GM23248 (cell line): ENCODE results near the gene CASQ1. TPM values are rescaled to one million over a fixed set of nuclear protein-coding genes. Genes with fewer than 3 reads are reported as not detected.

Experiments used
- DNase-seq: peaks from one replicate; pipeline ENCODE4 v3.0.0-alpha.2; 2015
- H2AFZ ChIP-seq: fragments of 200-600 bp; sonication (generic); 2 replicates; pipeline ENCODE4 v1.6.1; 2016; ENCODE audit warnings: antibody characterized with exemption
- H3F3A ChIP-seq: fragments of 200-600 bp; sonication (generic); 2 replicates; pipeline ENCODE4 v1.6.1; 2016; ENCODE audit warnings: mild to moderate bottlenecking, antibody characterized with exemption, mixed run types; ENCODE audit not compliant: insufficient read depth
- H3K27ac ChIP-seq: fragments of 200-600 bp; sonication (generic); 2 replicates; pipeline ENCODE4 v1.5.1; 2016; ENCODE audit warnings: mild to moderate bottlenecking
- H3K27me3 ChIP-seq: fragments of 200-600 bp; sonication (generic); replicated peaks from 2 replicates; pipeline ENCODE4 v1.6.1; 2016; ENCODE audit warnings: mild to moderate bottlenecking; ENCODE audit not compliant: insufficient read depth
- H3K36me3 ChIP-seq: fragments of 200-600 bp; sonication (generic); 2 replicates; pipeline ENCODE4 v1.6.1; 2016; ENCODE audit warnings: low read depth, mild to moderate bottlenecking
- H3K4me1 ChIP-seq: fragments of 200-600 bp; sonication (generic); 2 replicates; pipeline ENCODE4 v1.6.1; 2016; ENCODE audit warnings: mild to moderate bottlenecking; ENCODE audit not compliant: insufficient read depth
- H3K4me2 ChIP-seq: fragments of 200-600 bp; sonication (generic); one replicate; pipeline ENCODE4 v1.6.1; 2016; ENCODE audit warnings: mild to moderate bottlenecking; ENCODE audit not compliant: unreplicated experiment
- H3K4me3 ChIP-seq: fragments of 200-600 bp; sonication (generic); 2 replicates; pipeline ENCODE4 v1.5.1; 2016; ENCODE audit warnings: mild to moderate bottlenecking
- H3K79me2 ChIP-seq: fragments of 200-600 bp; sonication (generic); 2 replicates; pipeline ENCODE4 v1.6.1; 2016; ENCODE audit warnings: mild to moderate bottlenecking; ENCODE audit not compliant: insufficient read depth
- H3K9ac ChIP-seq: fragments of 200-600 bp; sonication (generic); 2 replicates; pipeline ENCODE4 v1.6.1; 2016; ENCODE audit warnings: mild to moderate bottlenecking
- H3K9me2 ChIP-seq: fragments of 200-600 bp; sonication (generic); 2 replicates; pipeline ENCODE4 v1.6.1; 2016; ENCODE audit warnings: mixed run types, mild to moderate bottlenecking, moderate library complexity; ENCODE audit not compliant: insufficient read depth
- H3K9me3 ChIP-seq: fragments of 200-600 bp; sonication (generic); one replicate; pipeline ENCODE4 v1.6.1; 2017; ENCODE audit warnings: low read depth
- H4K20me1 ChIP-seq: fragments of 200-600 bp; sonication (generic); 2 replicates; pipeline ENCODE4 v1.6.0; 2016; ENCODE audit not compliant: insufficient read depth
- EZH2 ChIP-seq: fragments of 200-600 bp; sonication (generic); IDR thresholded peaks from 2 replicates; pipeline ENCODE4 v1.6.1; 2018; ENCODE audit warnings: antibody characterized with exemption, mild to moderate bottlenecking; ENCODE audit not compliant: insufficient read depth, poor library complexity, severe bottlenecking
- EZH2phosphoT487 ChIP-seq: fragments of 200-600 bp; sonication (generic); IDR thresholded peaks from 2 replicates; pipeline ENCODE4 v1.6.1; 2018; ENCODE audit warnings: antibody characterized with exemption, moderate library complexity, mild to moderate bottlenecking, low read depth; ENCODE audit not compliant: insufficient read depth
- WGBS, 2 experiments: methylation state at CpG; one replicate each; pipeline ENCODE4 v1.1.6; 2015 to 2017; ENCODE audit warnings: low lambda C conversion rate in 2 of 2, low coverage in 1 of 2; ENCODE audit errors: missing lambda C conversion rate in 2 of 2; 5-methylcytosine and 5-hydroxymethylcytosine counted together
- in situ Hi-C: fragments of 300-500 bp; cut with MboI; formaldehyde crosslinking; loops from 2 replicates; pipeline ENCODE4 v1.15.0; 2020
- polyA plus RNA-seq: library from polyadenylated mRNA; unstranded; fragments of >200 nt; fragmentation: Nextera tagmentation; extraction: Ambion mirVana; gene quantifications from 2 replicates; pipeline ENCODE4 v1.2.1, GENCODE V29; 2016
- total RNA-seq: library from RNA; depleted of rRNA; stranded (reverse); fragments of >200 nt; shearing (Covaris generic); gene quantifications from 2 replicates; pipeline ENCODE4 v1.2.3, GENCODE V29; 2014

CASQ1 gene
- total and polyA plus RNA-seq, 2 experiments from 2014 or later = 0.11 TPM; not detected in 1

GRCh38 chr1:160148121-160148520, 42.3 kb upstream of the CASQ1 start:
- TF ChIP-seq EZH2phosphoT487 = no peak
- TF ChIP-seq EZH2 = no peak
- Histone ChIP-seq H2AFZ (no peak overlapping the region), H3K9ac (no peak overlapping the region), H3K36me3 (no peaks in the 10 kb centered on the region), H3K27ac (no peak overlapping the region), H4K20me1 (no peaks in the 10 kb centered on the region), H3K9me3 (no peaks in the 10 kb centered on the region), H3K79me2 (no peaks in the 10 kb centered on the region), H3K27me3 (no peaks in the 10 kb centered on the region), H3F3A (peaks cover 22% of the 10 kb centered on the region), H3K9me2 (no peaks in the 10 kb centered on the region), H3K4me1 (peaks cover 20% of the 10 kb centered on the region), H3K4me3 (no peak overlapping the region), H3K4me2 (no peak overlapping the region)
- 75 to 81% methylated on average over 3 of the region's 3 CpGs for WGBS, 2 experiments
- in situ Hi-C loops = no loop called here
- DNase-seq = no peak

- peak overlapping the region; percentile 91 for H3K27ac ChIP-seq
- peak overlapping the region; percentile 7; the same call in 1 of the 2 replicates for H3K4me3 ChIP-seq
- H3K36me3 ChIP-seq = no peaks in the 10 kb centered on the region
- no peaks in the 10 kb centered on the region for H3K27me3 ChIP-seq
- no peaks in the 10 kb centered on the region for H3K79me2 ChIP-seq
- H3K9me3 ChIP-seq = no peaks in the 10 kb centered on the region
- no peaks in the 10 kb centered on the region for H3K9me2 ChIP-seq
- peak overlapping the region; percentile 40 for H2AFZ ChIP-seq
- in situ Hi-C loops = no loop called here
- H3K4me1 ChIP-seq = peaks cover 20% of the 10 kb centered on the region
- H3F3A ChIP-seq = peaks cover 22% of the 10 kb centered on the region
- no peak for TF ChIP-seq EZH2
- TF ChIP-seq EZH2phosphoT487 = no peak
- H4K20me1 ChIP-seq = no peaks in the 10 kb centered on the region
- H3K9ac ChIP-seq = peak overlapping the region; percentile 68
- peak overlapping the region; percentile 41 for H3K4me2 ChIP-seq
- DNase-seq = peak; percentile 76
These were observed 41.1 kb upstream of the CASQ1 start for GRCh38 chr1:160149233-160149632.

GRCh38 chr1:160149716-160150115, 40.7 kb upstream of the CASQ1 start:
- Histone ChIP-seq H4K20me1 (no peaks in the 10 kb centered on the region), H3K79me2 (no peaks in the 10 kb centered on the region), H3K9ac (peak overlapping the region; percentile 68), H3K4me1 (peaks cover 20% of the 10 kb centered on the region), H3K9me2 (no peaks in the 10 kb centered on the region), H3K9me3 (no peaks in the 10 kb centered on the region), H3K4me2 (peak overlapping the region; percentile 41), H3K4me3 (peak overlapping the region; percentile 7; the same call in 1 of the 2 replicates), H3K27ac (peak overlapping the region; percentile 91), H2AFZ (peak overlapping the region; percentile 40), H3K36me3 (no peaks in the 10 kb centered on the region), H3K27me3 (no peaks in the 10 kb centered on the region), H3F3A (peaks cover 22% of the 10 kb centered on the region)
- no peak for TF ChIP-seq EZH2
- no peak for TF ChIP-seq EZH2phosphoT487
- peak; percentile 89 for DNase-seq
- in situ Hi-C loops = no loop called here
- 0 to 3% methylated on average over 2 of the region's 2 CpGs for WGBS, 2 experiments

GRCh38 chr1:160151303-160151702, 39.1 kb upstream of the CASQ1 start, which contains the start of gene ATP1A4:
Gene ATP1A4, plus strand, starts transcription at chr1:160151603. Its CDS starts 438 bp downstream, at chr1:160152041.
- H3K4me1 ChIP-seq = peaks cover 20% of the 10 kb centered on the region
- TF ChIP-seq EZH2phosphoT487 (no peak), EZH2 (no peak)
- in situ Hi-C loops = no loop called here
- no peak within 1 kb of the TSS for H3K4me3 ChIP-seq
- H3K27me3 ChIP-seq = no peaks in the 10 kb centered on the region
- H4K20me1 ChIP-seq = no peaks in the 10 kb centered on the region
- no peaks in the 10 kb centered on the region for H3K79me2 ChIP-seq
- no peaks in the 10 kb centered on the region for H3K9me2 ChIP-seq
- no peak for DNase-seq
- H3K4me2 ChIP-seq = no peak within 1 kb of the TSS
- H3K9ac ChIP-seq = no peak within 1 kb of the TSS
- peak within 1 kb of the TSS; percentile 91; the same call in 1 of the 2 replicates for H3K27ac ChIP-seq
- 84 to 91% methylated on average over 6 of the region's 6 CpGs for WGBS, 2 experiments
- H3K36me3 ChIP-seq = no peaks in the 10 kb centered on the region
- no peak within 1 kb of the TSS for H2AFZ ChIP-seq
- peaks cover 22% of the 10 kb centered on the region for H3F3A ChIP-seq
- no peaks in the 10 kb centered on the region for H3K9me3 ChIP-seq

- in situ Hi-C loops = no loop called here
- H3K9me3 ChIP-seq = no peaks in the 10 kb centered on the region
- DNase-seq = no peak
- H3K9me2 ChIP-seq = no peaks in the 10 kb centered on the region
- no peaks in the 10 kb centered on the region for H3K27me3 ChIP-seq
- H3K9ac ChIP-seq = no peak overlapping the region
- H3K4me1 ChIP-seq = peaks cover 6% of the 10 kb centered on the region
- no peak overlapping the region for H2AFZ ChIP-seq
- H4K20me1 ChIP-seq = no peaks in the 10 kb centered on the region
- H3K27ac ChIP-seq = no peak overlapping the region
- H3K4me3 ChIP-seq = no peak overlapping the region
- H3K4me2 ChIP-seq = no peak overlapping the region
- H3F3A ChIP-seq = peaks cover 6% of the 10 kb centered on the region
- no peaks in the 10 kb centered on the region for H3K36me3 ChIP-seq
- 56 to 58% methylated on average over 3 of the region's 3 CpGs for WGBS, 2 experiments
- H3K79me2 ChIP-seq = no peaks in the 10 kb centered on the region
- TF ChIP-seq EZH2 (no peak), EZH2phosphoT487 (no peak)
These were observed 35.6 kb upstream of the CASQ1 start for GRCh38 chr1:160154790-160155189.
